KOPT-K1 (cell line): ENCODE data around the gene TESMIN.

ENCODE experiments used
- H3K27ac ChIP-seq: fragments of 200-600 bp; sonication (generic); 2 replicates; pipeline ENCODE4 v1.5.1; 2016; ENCODE audit warnings: antibody characterized with exemption, mild to moderate bottlenecking, low read depth, low read length; ENCODE audit not compliant: poor library complexity, severe bottlenecking
- H3K36me3 ChIP-seq: fragments of 200-600 bp; sonication (generic); 2 replicates; pipeline ENCODE4 v1.5.1; 2017; ENCODE audit warnings: antibody characterized with exemption, mild to moderate bottlenecking, low read length, moderate library complexity; ENCODE audit not compliant: insufficient read depth
- H3K9me3 ChIP-seq: fragments of 200-600 bp; sonication (generic); 2 replicates; pipeline ENCODE4 v1.5.1; 2017; ENCODE audit warnings: antibody characterized with exemption, low read length, mild to moderate bottlenecking; ENCODE audit not compliant: insufficient read depth, poor library complexity, severe bottlenecking

TESMIN gene

DNA sequence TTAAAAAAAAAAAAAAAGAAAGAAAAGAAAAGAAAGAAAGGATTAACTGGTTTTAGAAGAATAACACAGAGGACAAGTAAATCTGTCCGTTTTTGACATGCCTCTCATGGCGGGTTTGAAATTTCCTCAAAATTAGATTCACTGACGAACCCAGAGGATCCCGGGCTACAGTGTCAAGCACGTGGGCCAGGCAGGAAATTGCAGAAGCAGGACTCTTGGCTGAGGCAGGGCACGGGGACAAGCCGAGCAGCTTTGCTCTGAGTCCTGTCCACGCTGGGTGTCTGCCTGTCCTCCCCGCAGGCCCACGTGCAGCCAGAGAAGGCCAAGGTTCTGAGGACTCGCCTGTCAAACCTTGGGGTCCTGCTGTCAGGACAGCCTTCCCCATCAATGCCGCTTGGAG lies 42.3 kb downstream of the TESMIN start:
- H3K9me3 ChIP-seq: no peaks in the 10 kb centered on the region
- no peak overlapping the region for H3K27ac ChIP-seq
- H3K36me3 ChIP-seq: no peaks in the 10 kb centered on the region

- H3K9me3 ChIP-seq: no peaks in the 10 kb centered on the region
- H3K27ac ChIP-seq: no peak overlapping the region
- H3K36me3 ChIP-seq: no peaks in the 10 kb centered on the region
Measured at GRCh38 chr11:68707527-68707926, 43.8 kb downstream of the TESMIN start.

- Histone ChIP-seq H3K27ac (no peak overlapping the region), H3K36me3 (no peaks in the 10 kb centered on the region), H3K9me3 (no peaks in the 10 kb centered on the region)
Measured at GRCh38 chr11:68704887-68705286, 46.4 kb downstream of the TESMIN start.

DNA sequence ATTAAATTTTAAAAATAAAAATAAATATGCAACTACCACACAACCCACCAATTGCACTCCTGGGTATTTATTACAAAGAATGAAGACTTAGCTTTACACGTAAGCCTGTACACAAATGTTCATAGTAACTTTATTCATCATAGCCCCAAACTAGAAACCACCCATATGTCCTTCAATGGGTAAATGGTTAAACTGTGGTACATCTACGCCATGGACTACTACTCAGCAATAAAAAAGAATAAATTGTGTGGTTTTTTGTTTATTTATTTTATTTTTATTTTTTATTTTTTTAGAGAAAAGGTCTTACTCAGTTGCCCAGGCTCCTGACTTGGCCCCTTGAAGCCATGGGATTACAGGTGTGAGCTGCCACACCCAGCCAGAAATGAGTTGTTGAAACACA lies 52.3 kb downstream of the TESMIN start:
- Histone ChIP-seq H3K9me3 (peaks cover 23% of the 10 kb centered on the region), H3K27ac (no peak overlapping the region), H3K36me3 (no peaks in the 10 kb centered on the region)

- no peak overlapping the region for H3K27ac ChIP-seq
- H3K36me3 ChIP-seq: no peaks in the 10 kb centered on the region
- H3K9me3 ChIP-seq: peaks cover 23% of the 10 kb centered on the region
Measured at GRCh38 chr11:68695531-68695930, 55.8 kb downstream of the TESMIN start.

DNA sequence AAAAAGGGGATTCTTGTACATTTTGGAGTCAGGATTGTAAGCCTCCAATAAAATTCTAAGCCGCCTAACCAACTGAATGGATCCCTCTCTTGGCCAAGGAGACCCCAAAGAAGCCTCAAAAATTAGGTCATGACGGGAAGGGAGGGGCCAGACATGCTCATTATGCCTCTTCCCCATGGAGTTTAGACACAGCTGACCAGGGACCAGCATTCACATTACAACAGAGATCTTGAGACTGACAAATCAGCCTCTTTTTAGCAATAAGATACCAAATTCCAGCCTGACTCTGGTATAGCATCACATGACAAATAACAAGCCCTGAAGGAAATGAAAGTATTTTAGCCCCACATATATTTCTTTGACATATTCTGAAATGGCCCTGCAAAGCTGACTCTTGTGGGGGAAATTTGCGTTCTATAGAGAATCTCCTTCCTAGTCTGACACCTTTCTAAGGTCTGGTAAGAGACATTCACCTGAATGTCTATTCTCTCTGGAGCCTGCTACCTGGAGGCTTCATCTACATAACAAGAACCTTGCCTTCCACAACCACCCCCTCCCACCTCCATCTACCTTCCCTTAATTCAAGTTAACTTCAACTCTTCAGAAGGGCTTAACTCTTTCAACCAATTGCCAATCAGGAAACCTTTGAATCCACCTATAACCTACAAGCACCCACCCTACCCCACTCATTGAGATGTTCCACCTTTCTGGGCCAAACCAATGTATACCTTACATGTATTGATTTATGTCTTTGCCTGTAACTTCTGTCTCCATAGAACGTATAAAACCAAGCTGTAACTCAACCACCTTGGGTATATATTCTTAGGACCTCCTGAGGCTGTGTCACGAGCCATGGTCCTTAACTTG lies 56.7 kb downstream of the TESMIN start:
- peaks cover 21% of the 10 kb centered on the region for H3K9me3 ChIP-seq
- H3K36me3 ChIP-seq: no peaks in the 10 kb centered on the region
- H3K27ac ChIP-seq: no peak overlapping the region

DNA sequence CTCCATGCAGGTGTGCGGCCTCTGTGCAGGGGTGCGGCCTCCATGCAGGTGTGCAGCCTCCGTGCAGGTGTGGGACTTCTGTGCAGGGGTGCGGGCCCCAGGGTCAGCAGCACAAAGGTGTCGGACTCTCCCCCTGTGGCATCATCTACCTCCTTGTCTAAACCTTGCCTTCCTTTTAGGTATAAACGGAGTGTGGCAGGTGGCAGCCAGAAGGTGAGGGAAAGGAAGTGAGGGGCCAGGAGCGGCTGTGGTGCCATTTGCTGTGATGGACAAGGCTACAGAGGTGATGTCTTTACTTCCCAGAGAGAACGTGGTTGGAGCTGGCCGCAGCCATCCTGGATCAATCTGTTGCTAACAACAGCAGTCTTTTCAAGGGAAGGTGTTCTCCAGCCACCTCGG lies 57.8 kb downstream of the TESMIN start:
- no peaks in the 10 kb centered on the region for H3K36me3 ChIP-seq
- H3K27ac ChIP-seq: no peak overlapping the region
- H3K9me3 ChIP-seq: peaks cover 14% of the 10 kb centered on the region

DNA sequence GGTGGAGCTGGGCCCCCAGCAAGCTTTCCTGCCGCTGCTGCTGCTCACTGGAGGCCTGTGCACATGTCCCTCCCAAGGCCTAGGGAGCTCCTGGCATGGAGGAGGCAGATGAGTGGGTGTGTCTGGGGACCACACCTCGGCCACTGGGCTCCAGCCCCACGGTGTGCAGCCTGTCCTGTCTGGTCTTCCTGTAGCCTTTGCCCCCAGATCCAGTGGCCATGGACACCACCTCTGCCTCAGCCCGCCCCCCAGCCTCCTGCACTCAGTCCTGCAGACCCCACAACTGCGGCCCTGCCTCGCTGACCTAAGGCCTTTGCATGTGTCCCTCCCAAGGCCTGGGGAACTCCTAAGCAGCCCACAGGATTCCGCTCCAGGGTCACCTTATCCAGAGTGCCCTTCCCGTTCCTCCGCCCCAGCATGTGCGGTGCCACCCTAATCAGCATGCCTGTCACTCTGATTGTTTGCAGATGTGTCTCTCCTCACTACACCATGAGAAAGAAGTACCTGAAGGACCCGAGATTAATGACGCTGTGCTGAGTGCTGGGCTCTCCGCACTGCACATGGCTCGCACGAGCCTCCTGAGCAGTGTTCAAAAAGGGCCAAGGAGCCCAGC lies 58.3 kb downstream of the TESMIN start:
- Histone ChIP-seq H3K36me3 (no peaks in the 10 kb centered on the region), H3K9me3 (peaks cover 14% of the 10 kb centered on the region), H3K27ac (no peak overlapping the region)

DNA sequence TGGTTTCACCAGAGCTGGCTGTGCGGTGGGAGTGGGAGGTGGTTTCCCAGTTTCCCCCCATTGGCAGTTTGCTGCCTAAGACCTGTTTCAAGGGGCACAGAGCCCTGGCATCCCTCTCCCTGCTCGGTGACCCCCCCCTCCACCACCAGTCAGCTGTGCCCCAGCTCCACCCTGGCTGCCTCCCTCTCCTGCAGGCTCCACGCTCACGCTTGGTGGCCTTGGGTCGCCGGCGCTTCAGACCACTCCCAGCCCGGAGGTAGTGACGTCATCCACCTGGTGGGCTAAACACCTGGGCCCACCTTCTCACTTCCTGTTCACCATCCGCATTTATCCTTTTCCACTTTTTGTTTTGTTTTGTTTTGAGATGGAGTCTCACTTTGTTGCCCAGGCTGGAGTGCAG lies 59.2 kb downstream of the TESMIN start:
- peaks cover 14% of the 10 kb centered on the region for H3K9me3 ChIP-seq
- no peak overlapping the region for H3K27ac ChIP-seq
- H3K36me3 ChIP-seq: no peaks in the 10 kb centered on the region

- no peaks in the 10 kb centered on the region for H3K36me3 ChIP-seq
- H3K27ac ChIP-seq: no peak overlapping the region
- H3K9me3 ChIP-seq: peaks cover 8% of the 10 kb centered on the region
Measured at GRCh38 chr11:68691402-68691784, 59.9 kb downstream of the TESMIN start.

- H3K36me3 ChIP-seq: no peaks in the 10 kb centered on the region
- H3K27ac ChIP-seq: no peak overlapping the region
- peaks cover 3% of the 10 kb centered on the region for H3K9me3 ChIP-seq
Measured at GRCh38 chr11:68690671-68691401, 60.5 kb downstream of the TESMIN start.

GRCh38 chr11:68689737-68690625 lies 61.3 kb downstream of the TESMIN start:
- Histone ChIP-seq H3K9me3 (no peaks in the 10 kb centered on the region), H3K27ac (no peak overlapping the region), H3K36me3 (no peaks in the 10 kb centered on the region)

DNA sequence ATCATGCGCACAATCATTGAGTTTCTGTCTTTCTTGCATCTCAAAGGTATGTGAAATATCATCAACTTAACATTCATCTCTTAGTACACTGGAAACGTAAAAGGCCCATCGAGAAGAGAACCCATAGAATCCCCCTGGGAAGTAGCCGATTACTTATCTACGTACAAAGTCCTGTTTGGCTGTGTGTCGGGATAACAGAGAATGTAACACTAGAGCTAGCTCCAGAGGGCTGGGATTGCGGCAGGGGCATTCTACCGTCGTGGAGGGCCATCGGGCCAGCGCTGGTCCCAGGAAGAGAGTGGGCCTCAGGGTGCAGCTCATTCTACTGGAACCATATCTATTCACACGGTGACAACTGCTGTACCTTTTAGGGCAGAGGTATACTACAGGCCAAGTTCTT lies 62.4 kb downstream of the TESMIN start:
- Histone ChIP-seq H3K27ac (no peak overlapping the region), H3K36me3 (no peaks in the 10 kb centered on the region), H3K9me3 (no peaks in the 10 kb centered on the region)

DNA sequence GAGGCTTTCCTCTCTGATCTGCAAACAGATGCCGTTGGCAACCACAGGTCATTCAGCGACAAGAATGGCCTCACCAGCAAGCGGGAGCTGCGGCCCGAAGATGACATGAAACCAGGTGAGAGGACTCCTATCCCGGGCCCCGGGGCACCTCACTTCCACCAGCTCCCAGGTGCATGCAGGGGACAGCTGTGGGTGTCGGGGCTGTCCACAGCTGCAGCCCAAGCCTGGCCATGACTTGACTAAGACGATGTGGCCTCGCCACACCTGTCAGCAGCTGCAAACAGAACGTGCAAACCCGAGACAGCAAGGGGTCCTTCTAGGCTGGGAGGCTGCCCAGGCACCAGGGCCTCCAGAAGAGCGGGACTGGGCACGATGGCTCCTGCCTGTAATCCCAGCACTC lies 63.3 kb downstream of the TESMIN start:
- Histone ChIP-seq H3K27ac (no peak overlapping the region), H3K9me3 (no peaks in the 10 kb centered on the region), H3K36me3 (no peaks in the 10 kb centered on the region)

GRCh38 chr11:68687311-68687710 lies 64.0 kb downstream of the TESMIN start:
- H3K27ac ChIP-seq: no peak overlapping the region
- no peaks in the 10 kb centered on the region for H3K36me3 ChIP-seq
- H3K9me3 ChIP-seq: no peaks in the 10 kb centered on the region
